Measurements from ENCODE around the gene TBCD. TPM values are rescaled to one million over a fixed set of nuclear protein-coding genes. Genes with fewer than 3 reads are reported as not detected.

The TBCD gene
- total RNA-seq, 1 experiment from 2014 or later = 173 TPM

GRCh38 chr17:82924214-82924613 lies 172.3 kb downstream of the TBCD start (continued):
- TF ChIP-seq, protein P1, sequence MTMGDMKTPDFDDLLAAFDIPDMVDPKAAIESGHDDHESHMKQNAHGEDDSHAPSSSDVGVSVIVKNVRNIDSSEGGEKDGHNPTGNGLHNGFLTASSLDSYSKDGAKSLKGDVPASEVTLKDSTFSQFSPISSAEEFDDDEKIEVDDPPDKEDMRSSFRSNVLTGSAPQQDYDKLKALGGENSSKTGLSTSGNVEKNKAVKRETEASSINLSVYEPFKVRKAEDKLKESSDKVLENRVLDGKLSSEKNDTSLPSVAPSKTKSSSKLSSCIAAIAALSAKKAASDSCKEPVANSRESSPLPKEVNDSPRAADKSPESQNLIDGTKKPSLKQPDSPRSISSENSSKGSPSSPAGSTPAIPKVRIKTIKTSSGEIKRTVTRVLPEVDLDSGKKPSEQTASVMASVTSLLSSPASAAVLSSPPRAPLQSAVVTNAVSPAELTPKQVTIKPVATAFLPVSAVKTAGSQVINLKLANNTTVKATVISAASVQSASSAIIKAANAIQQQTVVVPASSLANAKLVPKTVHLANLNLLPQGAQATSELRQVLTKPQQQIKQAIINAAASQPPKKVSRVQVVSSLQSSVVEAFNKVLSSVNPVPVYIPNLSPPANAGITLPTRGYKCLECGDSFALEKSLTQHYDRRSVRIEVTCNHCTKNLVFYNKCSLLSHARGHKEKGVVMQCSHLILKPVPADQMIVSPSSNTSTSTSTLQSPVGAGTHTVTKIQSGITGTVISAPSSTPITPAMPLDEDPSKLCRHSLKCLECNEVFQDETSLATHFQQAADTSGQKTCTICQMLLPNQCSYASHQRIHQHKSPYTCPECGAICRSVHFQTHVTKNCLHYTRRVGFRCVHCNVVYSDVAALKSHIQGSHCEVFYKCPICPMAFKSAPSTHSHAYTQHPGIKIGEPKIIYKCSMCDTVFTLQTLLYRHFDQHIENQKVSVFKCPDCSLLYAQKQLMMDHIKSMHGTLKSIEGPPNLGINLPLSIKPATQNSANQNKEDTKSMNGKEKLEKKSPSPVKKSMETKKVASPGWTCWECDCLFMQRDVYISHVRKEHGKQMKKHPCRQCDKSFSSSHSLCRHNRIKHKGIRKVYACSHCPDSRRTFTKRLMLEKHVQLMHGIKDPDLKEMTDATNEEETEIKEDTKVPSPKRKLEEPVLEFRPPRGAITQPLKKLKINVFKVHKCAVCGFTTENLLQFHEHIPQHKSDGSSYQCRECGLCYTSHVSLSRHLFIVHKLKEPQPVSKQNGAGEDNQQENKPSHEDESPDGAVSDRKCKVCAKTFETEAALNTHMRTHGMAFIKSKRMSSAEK (CRISPR knock-in tag; IDR thresholded peaks at IDR 0.05; ENCODE audit: borderline replicate concordance) = no peak
- no peak for TF ChIP-seq PRRX2 (CRISPR knock-in tag; IDR thresholded peaks at IDR 0.05)
- TF ChIP-seq ZNF219 (CRISPR knock-in tag; IDR thresholded peaks at IDR 0.05; ENCODE audit: borderline replicate concordance) = no peak
- no peak for TF ChIP-seq ZNF138 (CRISPR knock-in tag; conservative IDR thresholded peaks at IDR 0.05)
- no peak for TF ChIP-seq RELA (CRISPR knock-in tag; IDR thresholded peaks at IDR 0.05; ENCODE audit: borderline replicate concordance)
- no peak for TF ChIP-seq ZBTB21 (CRISPR knock-in tag; IDR thresholded peaks at IDR 0.05; ENCODE audit: borderline replicate concordance)
- TF ChIP-seq FOXP1 (CRISPR knock-in tag; IDR thresholded peaks at IDR 0.05; ENCODE audit: borderline replicate concordance) = no peak
- TF ChIP-seq ESRRA (CRISPR knock-in tag; IDR thresholded peaks at IDR 0.05; ENCODE audit: borderline replicate concordance) = no peak
- no peak for TF ChIP-seq GRHL2 (CRISPR knock-in tag; IDR thresholded peaks at IDR 0.05; ENCODE audit: insufficient replicate concordance, severe bottlenecking)

- no peak overlapping the region for H3K4me3 Mint-ChIP-seq
- no peaks in the 10 kb centered on the region for H3K27me3 Mint-ChIP-seq (ENCODE audit: low read depth)
- DNase-seq (ENCODE audit: low spot score) = no peak
- TF ChIP-seq MYBL2 (CRISPR knock-in tag; IDR thresholded peaks at IDR 0.05) = no peak
- TF ChIP-seq ZNF423 (CRISPR knock-in tag; IDR thresholded peaks at IDR 0.05) = no peak
- TF ChIP-seq, protein P1 (CRISPR knock-in tag; IDR thresholded peaks at IDR 0.05; ENCODE audit: borderline replicate concordance) = no peak
- TF ChIP-seq ZNF425 (CRISPR knock-in tag; conservative IDR thresholded peaks at IDR 0.05) = no peak
- no peak for TF ChIP-seq TEAD4 (CRISPR knock-in tag; IDR thresholded peaks at IDR 0.05)
- TF ChIP-seq SMAD3 (CRISPR knock-in tag; IDR thresholded peaks at IDR 0.05; ENCODE audit: borderline replicate concordance) = no peak
- TF ChIP-seq, protein P2, sequence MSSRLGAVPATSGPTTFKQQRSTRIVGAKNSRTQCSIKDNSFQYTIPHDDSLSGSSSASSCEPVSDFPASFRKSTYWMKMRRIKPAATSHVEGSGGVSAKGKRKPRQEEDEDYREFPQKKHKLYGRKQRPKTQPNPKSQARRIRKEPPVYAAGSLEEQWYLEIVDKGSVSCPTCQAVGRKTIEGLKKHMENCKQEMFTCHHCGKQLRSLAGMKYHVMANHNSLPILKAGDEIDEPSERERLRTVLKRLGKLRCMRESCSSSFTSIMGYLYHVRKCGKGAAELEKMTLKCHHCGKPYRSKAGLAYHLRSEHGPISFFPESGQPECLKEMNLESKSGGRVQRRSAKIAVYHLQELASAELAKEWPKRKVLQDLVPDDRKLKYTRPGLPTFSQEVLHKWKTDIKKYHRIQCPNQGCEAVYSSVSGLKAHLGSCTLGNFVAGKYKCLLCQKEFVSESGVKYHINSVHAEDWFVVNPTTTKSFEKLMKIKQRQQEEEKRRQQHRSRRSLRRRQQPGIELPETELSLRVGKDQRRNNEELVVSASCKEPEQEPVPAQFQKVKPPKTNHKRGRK (CRISPR knock-in tag; IDR thresholded peaks at IDR 0.05; ENCODE audit: borderline replicate concordance) = no peak
- no peak for TF ChIP-seq KAT7 (CRISPR knock-in tag; IDR thresholded peaks at IDR 0.05; ENCODE audit: borderline replicate concordance)
- TF ChIP-seq, protein P3, sequence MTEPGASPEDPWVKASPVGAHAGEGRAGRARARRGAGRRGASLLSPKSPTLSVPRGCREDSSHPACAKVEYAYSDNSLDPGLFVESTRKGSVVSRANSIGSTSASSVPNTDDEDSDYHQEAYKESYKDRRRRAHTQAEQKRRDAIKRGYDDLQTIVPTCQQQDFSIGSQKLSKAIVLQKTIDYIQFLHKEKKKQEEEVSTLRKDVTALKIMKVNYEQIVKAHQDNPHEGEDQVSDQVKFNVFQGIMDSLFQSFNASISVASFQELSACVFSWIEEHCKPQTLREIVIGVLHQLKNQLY (CRISPR knock-in tag; IDR thresholded peaks at IDR 0.05) = no peak
- no peak for TF ChIP-seq CREM (CRISPR knock-in tag; IDR thresholded peaks at IDR 0.05)
- no peak for TF ChIP-seq GABPB1 (CRISPR knock-in tag; IDR thresholded peaks at IDR 0.05)
- TF ChIP-seq NFYB (CRISPR knock-in tag; conservative IDR thresholded peaks at IDR 0.05; ENCODE audit: low read depth) = no peak
- no peak for TF ChIP-seq EMX1 (CRISPR knock-in tag; IDR thresholded peaks at IDR 0.05)
- no peak for ATAC-seq
- POLR2A ChIA-PET = no interaction called here
- CTCF ChIA-PET = interaction anchor here (0.8 to 3.1 kb wide), 3 partner anchors 9 to 88 kb away, joined by 3 to 12 read pairs (median 5); no protein-coding TSS in a partner anchor
- peaks cover 40% of the 10 kb centered on the region for H3K36me3 Mint-ChIP-seq
- H3K27ac Mint-ChIP-seq = no peak overlapping the region
- no peaks in the 10 kb centered on the region for H3K4me1 Mint-ChIP-seq
- no peaks in the 10 kb centered on the region for H3K9me3 Mint-ChIP-seq
Measured at GRCh38 chr17:82924812-82925211, 172.9 kb downstream of the TBCD start.
